Nephron progenitor cell (in vitro differentiated cells): ENCODE measurements around the gene PIP5K1B.
A peak's percentile ranks its signal among the peaks of the same experiment; 100 is the strongest.

ENCODE experiments used
- DNase-seq: peaks from one replicate; pipeline ENCODE4 v3.0.0; 2021
- H3K27ac Mint-ChIP-seq: 2 replicates; pipeline ENCODE4 v1.8.0; 2021; ENCODE audit warnings: mild to moderate bottlenecking, moderate library complexity, mixed read lengths
- H3K27me3 Mint-ChIP-seq: 2 replicates; pipeline ENCODE4 v1.8.0; 2021; ENCODE audit warnings: mild to moderate bottlenecking, low read depth, mixed read lengths; ENCODE audit not compliant: poor library complexity
- H3K36me3 Mint-ChIP-seq: 2 replicates; pipeline ENCODE4 v1.8.0; 2021; ENCODE audit warnings: low read depth, mixed read lengths
- H3K4me1 Mint-ChIP-seq: 2 replicates; pipeline ENCODE4 v1.8.0; 2021; ENCODE audit warnings: mixed read lengths
- H3K4me3 Mint-ChIP-seq: 2 replicates; pipeline ENCODE4 v1.8.0; 2021; ENCODE audit warnings: mild to moderate bottlenecking, moderate library complexity, mixed read lengths
- H3K9me3 Mint-ChIP-seq: 2 replicates; pipeline ENCODE4 v1.8.0; 2021; ENCODE audit warnings: mild to moderate bottlenecking, moderate library complexity, mixed read lengths
- CTCF ChIP-seq: fragments of 200-600 bp; sonication (generic); IDR thresholded peaks from 2 replicates; pipeline ENCODE4 v1.5.0; 2021; ENCODE audit warnings: antibody characterized with exemption

PIP5K1B gene

GRCh38 chr9:68798423-68798822 is 93.4 kb downstream of the PIP5K1B start:
- Mint-ChIP-seq H3K27ac (no peak overlapping the region), H3K36me3 (no peaks in the 10 kb centered on the region), H3K9me3 (no peaks in the 10 kb centered on the region), H3K4me3 (no peak overlapping the region), H3K4me1 (peaks cover 14% of the 10 kb centered on the region), H3K27me3 (peaks cover 3% of the 10 kb centered on the region)
- DNase-seq = no peak
- no peak for TF ChIP-seq CTCF

GRCh38 chr9:68800836-68801235 is 95.8 kb downstream of the PIP5K1B start:
- Mint-ChIP-seq H3K4me3 (no peak overlapping the region), H3K4me1 (peaks cover 26% of the 10 kb centered on the region)

GRCh38 chr9:68802525-68803015 is 97.5 kb downstream of the PIP5K1B start:
- H3K4me1 Mint-ChIP-seq = peaks cover 30% of the 10 kb centered on the region
- TF ChIP-seq CTCF = no peak
- H3K36me3 Mint-ChIP-seq = no peaks in the 10 kb centered on the region
- no peak overlapping the region for H3K27ac Mint-ChIP-seq
- no peak overlapping the region for H3K4me3 Mint-ChIP-seq
- H3K9me3 Mint-ChIP-seq = no peaks in the 10 kb centered on the region
- no peak for DNase-seq
- peaks cover 3% of the 10 kb centered on the region for H3K27me3 Mint-ChIP-seq

More at GRCh38 chr9:68800836-68801235, 95.8 kb downstream of the PIP5K1B start:
- Mint-ChIP-seq H3K27ac (no peak overlapping the region), H3K27me3 (peaks cover 3% of the 10 kb centered on the region), H3K36me3 (no peaks in the 10 kb centered on the region), H3K9me3 (no peaks in the 10 kb centered on the region)
- DNase-seq = no peak
- TF ChIP-seq CTCF = no peak

- no peak overlapping the region for H3K4me3 Mint-ChIP-seq
- no peak for DNase-seq
- H3K36me3 Mint-ChIP-seq = no peaks in the 10 kb centered on the region
- TF ChIP-seq CTCF = no peak
- peaks cover 46% of the 10 kb centered on the region for H3K4me1 Mint-ChIP-seq
- H3K27ac Mint-ChIP-seq = no peak overlapping the region
- H3K27me3 Mint-ChIP-seq = no peaks in the 10 kb centered on the region
- H3K9me3 Mint-ChIP-seq = no peaks in the 10 kb centered on the region
Observed at GRCh38 chr9:68804911-68805889, 100.2 kb downstream of the PIP5K1B start.

- H3K36me3 Mint-ChIP-seq = no peaks in the 10 kb centered on the region
- H3K27ac Mint-ChIP-seq = peak overlapping the region; percentile 12
Observed at GRCh38 chr9:68805890-68806517, 101.0 kb downstream of the PIP5K1B start.

More at GRCh38 chr9:68805890-68806517, 101.0 kb downstream of the PIP5K1B start:
- DNase-seq = no peak
- no peaks in the 10 kb centered on the region for H3K9me3 Mint-ChIP-seq
- peaks cover 48% of the 10 kb centered on the region for H3K4me1 Mint-ChIP-seq
- TF ChIP-seq CTCF = no peak
- no peaks in the 10 kb centered on the region for H3K27me3 Mint-ChIP-seq
- H3K4me3 Mint-ChIP-seq = peak overlapping the region; percentile 11
